ENCODE results near the gene H2BK1.

- TF ChIP-seq TARDBP (IDR thresholded peaks at IDR 0.05) = no peak
- TF ChIP-seq NFRKB (IDR thresholded peaks at IDR 0.05) = no peak
- no peak for TF ChIP-seq FOXA1 (IDR thresholded peaks at IDR 0.05)
- no peak for TF ChIP-seq HDGF (IDR thresholded peaks at IDR 0.05; ENCODE audit: borderline replicate concordance)
- TF ChIP-seq FOXM1 (IDR thresholded peaks at IDR 0.05; ENCODE audit: borderline replicate concordance) = peak; percentile 79
- no peak for TF ChIP-seq FOXK2 (IDR thresholded peaks at IDR 0.05)
- no peak for TF ChIP-seq SP1 (IDR thresholded peaks at IDR 0.05)
- no peak for TF ChIP-seq BHLHE40 (IDR thresholded peaks at IDR 0.05; ENCODE audit: borderline replicate concordance)
- no peak for TF ChIP-seq CTBP1 (IDR thresholded peaks at IDR 0.05; ENCODE audit: borderline replicate concordance)
- TF ChIP-seq SUZ12 (IDR thresholded peaks at IDR 0.05) = no peak
- TF ChIP-seq ELF4 (IDR thresholded peaks at IDR 0.05) = no peak
Measured at GRCh38 chr7:151167197-151167961, 42.9 kb downstream of the H2BK1 start, which contains the start of gene GBX1.

All from HEK293T (cell line).